ENCODE results near the gene ZHX3. TPM values are rescaled to one million over a fixed set of nuclear protein-coding genes. Genes with fewer than 3 reads are reported as not detected.
A peak's percentile ranks its signal among the peaks of the same experiment; 100 is the strongest.

ZHX3 gene
- total RNA-seq (10 to 100 TPM; 12.7 to 15.3 TPM), polyA plus RNA-seq (12.1 TPM)

GRCh38 chr20:41317546-41318270, at the start of gene ZHX3:
ZHX3 (minus strand) TSS chr20:41317731; CDS start chr20:41204916, 112,815 bp downstream.
- Mint-ChIP-seq H3K4me1 (peaks cover 16 to 23% (median 17%) of the 10 kb centered on the region in 3 donors), H3K36me3 (peaks cover 0 to 1% (median 0%) of the 10 kb centered on the region in 3 donors), H3K27ac (peak within 1 kb of the TSS; percentile 28 to 99 (median 84)), H3K27me3 (no peaks in the 10 kb centered on the region), H3K4me3 (peak within 1 kb of the TSS; percentile 84 to 95 (median 86)), H3K9me3 (no peaks in the 10 kb centered on the region)
- Histone ChIP-seq H3K4me1 (ENCODE audit: insufficient read depth, low read length) (peaks cover 10% of the 10 kb centered on the region), H3K9me3 (ENCODE audit: low read length) (no peaks in the 10 kb centered on the region), H3K27ac (ENCODE audit: low read depth, low read length) (peak within 1 kb of the TSS; percentile 66), H3K27me3 (ENCODE audit: insufficient read depth, low read length, poor library complexity, severe bottlenecking) (no peaks in the 10 kb centered on the region), H3K36me3 (ENCODE audit: insufficient read depth, low read length) (no peaks in the 10 kb centered on the region), H3K4me3 (ENCODE audit: low read length) (peak within 1 kb of the TSS; percentile 68)
- peak; percentile 96 to 98 (median 97) for DNase-seq
- ChIA-PET CTCF (interaction anchor here (1.2 kb wide), 1 partner anchor 10 kb away, joined by 3 read pairs; no protein-coding TSS in a partner anchor), POLR2A (no interaction called here)

GRCh38 chr20:41367393-41367695, 49.8 kb upstream of the ZHX3 start:
- H3K27ac ChIP-seq (ENCODE audit: low read depth, low read length), result no peak overlapping the region
- H3K9me3 Mint-ChIP-seq, result peaks cover 0 to 6% (median 0%) of the 10 kb centered on the region in 5 donors
- CTCF ChIA-PET, result no interaction called here
- peak overlapping the region in 4 of 7 donors; percentile 26 to 61 (median 49) for H3K4me3 Mint-ChIP-seq
- H3K4me1 ChIP-seq (ENCODE audit: insufficient read depth, low read length), result no peaks in the 10 kb centered on the region
- H3K36me3 ChIP-seq (ENCODE audit: insufficient read depth, low read length), result no peaks in the 10 kb centered on the region
- no peak overlapping the region for H3K4me3 ChIP-seq (ENCODE audit: low read length)
- no peaks in the 10 kb centered on the region for H3K9me3 ChIP-seq (ENCODE audit: low read length)
- POLR2A ChIA-PET, result no interaction called here
- no peak for DNase-seq
- no peaks in the 10 kb centered on the region for H3K27me3 ChIP-seq (ENCODE audit: insufficient read depth, low read length, poor library complexity, severe bottlenecking)
- no peak overlapping the region for H3K27ac Mint-ChIP-seq
- H3K27me3 Mint-ChIP-seq, result peaks cover 28 to 42% of the 10 kb centered on the region in 2 donors
- H3K36me3 Mint-ChIP-seq, result peaks cover 0 to 6% (median 2%) of the 10 kb centered on the region in 3 donors
- peaks cover 0 to 7% (median 5%) of the 10 kb centered on the region in 3 donors for H3K4me1 Mint-ChIP-seq

GRCh38 chr20:41366546-41367392, 49.2 kb upstream of the ZHX3 start, which contains the start of gene EMILIN3:
EMILIN3 (minus strand) TSS chr20:41366818; CDS start chr20:41366634, 184 bp downstream.
- peak within 1 kb of the TSS in 4 of 7 donors; percentile 26 to 61 (median 49) for H3K4me3 Mint-ChIP-seq
- ChIA-PET POLR2A (no interaction called here), CTCF (no interaction called here)
- DNase-seq, result no peak
- no peaks in the 10 kb centered on the region for H3K4me1 ChIP-seq (ENCODE audit: insufficient read depth, low read length)
- H3K4me1 Mint-ChIP-seq, result peaks cover 0 to 7% (median 5%) of the 10 kb centered on the region in 3 donors
- H3K27me3 Mint-ChIP-seq, result peaks cover 28 to 42% of the 10 kb centered on the region in 2 donors
- H3K27me3 ChIP-seq (ENCODE audit: insufficient read depth, low read length, poor library complexity, severe bottlenecking), result no peaks in the 10 kb centered on the region
- no peak within 1 kb of the TSS for H3K27ac Mint-ChIP-seq
- peaks cover 0 to 6% (median 2%) of the 10 kb centered on the region in 3 donors for H3K36me3 Mint-ChIP-seq
- no peaks in the 10 kb centered on the region for H3K9me3 ChIP-seq (ENCODE audit: low read length)
- peaks cover 0 to 6% (median 0%) of the 10 kb centered on the region in 5 donors for H3K9me3 Mint-ChIP-seq
- no peak within 1 kb of the TSS for H3K27ac ChIP-seq (ENCODE audit: low read depth, low read length)
- no peaks in the 10 kb centered on the region for H3K36me3 ChIP-seq (ENCODE audit: insufficient read depth, low read length)
- H3K4me3 ChIP-seq (ENCODE audit: low read length), result no peak within 1 kb of the TSS

GRCh38 chr20:41365777-41366545, 48.4 kb upstream of the ZHX3 start:
- Histone ChIP-seq H3K27me3 (ENCODE audit: insufficient read depth, low read length, poor library complexity, severe bottlenecking) (no peaks in the 10 kb centered on the region), H3K4me1 (ENCODE audit: insufficient read depth, low read length) (no peaks in the 10 kb centered on the region), H3K27ac (ENCODE audit: low read depth, low read length) (no peak overlapping the region), H3K36me3 (ENCODE audit: insufficient read depth, low read length) (no peaks in the 10 kb centered on the region), H3K9me3 (ENCODE audit: low read length) (no peaks in the 10 kb centered on the region), H3K4me3 (ENCODE audit: low read length) (no peak overlapping the region)
- Mint-ChIP-seq H3K36me3 (peaks cover 0 to 2% (median 1%) of the 10 kb centered on the region in 3 donors), H3K27me3 (peaks cover 26 to 35% of the 10 kb centered on the region in 2 donors), H3K9me3 (peaks cover 0 to under 1% (median 0%) of the 10 kb centered on the region in 5 donors), H3K27ac (no peak overlapping the region), H3K4me3 (peak overlapping the region in 1 of 7 donors; percentile 39), H3K4me1 (peaks cover 0 to 7% (median 5%) of the 10 kb centered on the region in 3 donors)
- CTCF ChIA-PET, result interaction anchor here (0.9 kb wide), 1 partner anchor 27 kb away, joined by 3 read pairs; no protein-coding TSS in a partner anchor
- POLR2A ChIA-PET, result no interaction called here
- no peak for DNase-seq

- peaks cover 24 to 33% of the 10 kb centered on the region in 2 donors for H3K27me3 Mint-ChIP-seq
These were observed 47.6 kb upstream of the ZHX3 start for GRCh38 chr20:41364967-41365765.

GRCh38 chr20:41364236-41364855, 46.8 kb upstream of the ZHX3 start:
- DNase-seq, result no peak
- Histone ChIP-seq H3K27ac (ENCODE audit: low read depth, low read length) (no peak overlapping the region), H3K27me3 (ENCODE audit: insufficient read depth, low read length, poor library complexity, severe bottlenecking) (no peaks in the 10 kb centered on the region), H3K9me3 (ENCODE audit: low read length) (no peaks in the 10 kb centered on the region), H3K4me1 (ENCODE audit: insufficient read depth, low read length) (no peaks in the 10 kb centered on the region), H3K4me3 (ENCODE audit: low read length) (no peak overlapping the region), H3K36me3 (ENCODE audit: insufficient read depth, low read length) (no peaks in the 10 kb centered on the region)
- CTCF ChIA-PET, result no interaction called here
- Mint-ChIP-seq H3K36me3 (peaks cover 0 to 2% (median 0%) of the 10 kb centered on the region in 3 donors), H3K9me3 (no peaks in the 10 kb centered on the region), H3K27ac (no peak overlapping the region), H3K4me1 (peaks cover 0 to 7% (median 5%) of the 10 kb centered on the region in 3 donors), H3K4me3 (no peak overlapping the region), H3K27me3 (peaks cover 20 to 24% of the 10 kb centered on the region in 2 donors)
- POLR2A ChIA-PET, result no interaction called here

More at GRCh38 chr20:41364967-41365765, 47.6 kb upstream of the ZHX3 start:
- POLR2A ChIA-PET, result no interaction called here
- no peak overlapping the region for H3K27ac ChIP-seq (ENCODE audit: low read depth, low read length)
- CTCF ChIA-PET, result interaction anchor here (0.9 kb wide), 1 partner anchor 26 kb away, joined by 3 read pairs; no protein-coding TSS in a partner anchor
- no peaks in the 10 kb centered on the region for H3K4me1 ChIP-seq (ENCODE audit: insufficient read depth, low read length)
- H3K9me3 ChIP-seq (ENCODE audit: low read length), result no peaks in the 10 kb centered on the region
- Mint-ChIP-seq H3K4me1 (peaks cover 0 to 7% (median 5%) of the 10 kb centered on the region in 3 donors), H3K4me3 (peak overlapping the region in 1 of 7 donors; percentile 39), H3K36me3 (peaks cover 0 to 2% (median 0%) of the 10 kb centered on the region in 3 donors), H3K27ac (no peak overlapping the region), H3K9me3 (no peaks in the 10 kb centered on the region)
- H3K36me3 ChIP-seq (ENCODE audit: insufficient read depth, low read length), result no peaks in the 10 kb centered on the region
- H3K27me3 ChIP-seq (ENCODE audit: insufficient read depth, low read length, poor library complexity, severe bottlenecking), result no peaks in the 10 kb centered on the region
- no peak overlapping the region for H3K4me3 ChIP-seq (ENCODE audit: low read length)
- no peak for DNase-seq

- ChIA-PET CTCF (no interaction called here), POLR2A (no interaction called here)
- H3K27ac ChIP-seq (ENCODE audit: low read depth, low read length), result no peak overlapping the region
- H3K27ac Mint-ChIP-seq, result no peak overlapping the region
- H3K4me3 Mint-ChIP-seq, result no peak overlapping the region
- no peak for DNase-seq
- peaks cover 0 to 7% (median 5%) of the 10 kb centered on the region in 3 donors for H3K4me1 Mint-ChIP-seq
- peaks cover 16 to 20% of the 10 kb centered on the region in 2 donors for H3K27me3 Mint-ChIP-seq
- H3K9me3 ChIP-seq (ENCODE audit: low read length), result no peaks in the 10 kb centered on the region
- no peak overlapping the region for H3K4me3 ChIP-seq (ENCODE audit: low read length)
- no peaks in the 10 kb centered on the region for H3K27me3 ChIP-seq (ENCODE audit: insufficient read depth, low read length, poor library complexity, severe bottlenecking)
- no peaks in the 10 kb centered on the region for H3K4me1 ChIP-seq (ENCODE audit: insufficient read depth, low read length)
- H3K36me3 Mint-ChIP-seq, result peaks cover 0 to 2% (median 0%) of the 10 kb centered on the region in 3 donors
- H3K36me3 ChIP-seq (ENCODE audit: insufficient read depth, low read length), result no peaks in the 10 kb centered on the region
- H3K9me3 Mint-ChIP-seq, result no peaks in the 10 kb centered on the region
These were observed 46.1 kb upstream of the ZHX3 start for GRCh38 chr20:41363601-41364000.

Data from CD8-positive, alpha-beta memory T cell (primary cell).